Epithelial cell of alveolus of lung (primary cell): ENCODE results near the gene TOMM40. TPM values are rescaled to one million over a fixed set of nuclear protein-coding genes. Genes with fewer than 3 reads are reported as not detected.

Source experiments
- total RNA-seq: library from RNA; depleted of rRNA; stranded (reverse); fragments of >200 nt; gene quantifications from 2 replicates; pipeline ENCODE4 v1.2.1, GENCODE V29; 2015

TOMM40 gene
- 43.9 and 67.0 TPM in 2 replicates for total RNA-seq

DNA sequence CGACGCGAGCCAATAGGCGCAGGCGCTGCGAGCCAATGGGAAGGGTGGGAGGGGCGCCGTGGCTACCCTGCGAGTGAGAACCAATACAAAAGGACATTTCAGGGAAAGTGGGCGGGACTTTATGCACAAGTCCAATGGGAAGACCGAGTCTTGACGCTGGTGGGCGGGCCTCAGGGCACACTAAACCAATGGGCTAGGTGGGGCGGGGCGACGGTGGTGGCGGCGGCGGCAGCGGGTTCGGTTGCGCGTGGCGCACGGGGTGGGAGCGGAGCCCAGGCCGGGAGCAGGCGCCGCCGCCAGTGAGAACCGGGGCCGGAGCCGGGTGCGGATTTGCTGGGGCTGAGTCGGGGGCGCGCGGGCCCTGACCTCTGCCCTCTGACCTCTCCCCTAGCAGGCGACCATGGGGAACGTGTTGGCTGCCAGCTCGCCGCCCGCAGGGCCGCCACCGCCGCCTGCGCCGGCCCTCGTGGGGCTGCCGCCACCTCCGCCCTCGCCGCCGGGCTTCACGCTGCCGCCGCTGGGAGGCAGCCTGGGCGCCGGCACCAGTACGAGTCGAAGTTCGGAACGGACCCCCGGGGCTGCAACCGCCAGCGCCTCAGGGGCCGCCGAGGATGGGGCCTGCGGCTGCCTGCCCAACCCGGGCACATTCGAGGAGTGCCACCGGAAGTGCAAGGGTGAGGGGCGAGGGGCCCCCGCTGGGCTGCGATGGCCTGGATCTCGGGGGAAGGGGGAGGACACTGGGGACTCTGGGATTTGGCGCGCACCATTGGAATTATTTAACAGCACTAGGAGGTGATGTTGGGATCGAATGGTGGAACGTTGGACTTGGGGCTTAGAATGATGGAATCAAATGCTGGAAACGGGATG is at the start of gene TOMM40:
Gene TOMM40 (plus strand): TSS at position 239 of the 867 bp plus-strand sequence. CDS start 162 bp downstream, at position 401.

DNA sequence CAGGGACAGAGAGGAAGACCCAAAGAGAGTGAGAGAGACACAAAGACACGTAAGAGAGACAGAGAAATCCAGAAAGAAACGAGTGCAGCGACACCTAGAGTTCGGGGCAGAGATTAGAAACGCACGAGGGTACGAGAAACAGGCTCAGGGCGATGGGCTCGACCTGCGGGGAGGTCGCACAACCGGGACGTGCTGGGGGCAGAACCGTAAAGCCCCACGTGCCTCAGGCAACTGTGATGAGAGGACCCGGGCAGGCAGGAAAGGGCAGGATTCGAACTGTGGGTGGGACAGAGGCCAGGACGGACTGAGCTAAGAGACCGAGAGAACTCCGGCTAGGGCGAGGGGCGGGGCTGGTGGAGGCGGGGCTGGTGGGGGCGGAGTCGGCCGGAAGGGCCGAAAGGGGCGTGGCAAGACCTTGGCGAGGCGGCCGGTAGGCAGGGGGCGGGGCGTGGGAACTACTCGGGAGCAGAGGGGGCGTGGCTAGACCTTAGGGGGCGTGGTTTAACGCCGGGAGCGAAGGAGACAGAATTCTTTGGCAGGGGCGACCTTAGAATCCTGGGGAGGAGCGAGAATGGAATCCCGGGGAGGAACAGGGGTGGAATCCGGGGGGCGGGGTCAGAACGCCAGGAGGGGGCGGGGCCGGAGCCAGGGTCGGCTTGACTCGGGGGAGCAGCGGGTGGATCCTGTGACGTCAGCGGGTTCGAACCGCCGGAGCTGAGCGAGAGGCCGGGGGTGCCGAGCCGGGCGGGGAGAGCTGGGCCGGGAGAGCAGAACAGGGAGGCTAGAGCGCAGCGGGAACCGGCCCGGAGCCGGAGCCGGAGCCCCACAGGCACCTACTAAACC is 45.2 kb upstream of the TOMM40 start, which contains the start of gene NECTIN2:
Gene NECTIN2 (plus strand): TSS at position 686 of the 843 bp plus-strand sequence. CDS start 229 bp downstream, outside the sequence.

GRCh38 chr19:44905437-44906160 is 14.5 kb downstream of the TOMM40 start, which contains the start of gene APOE:
Gene APOE (plus strand): TSS chr19:44905796. CDS start chr19:44906625, 829 bp downstream.

DNA sequence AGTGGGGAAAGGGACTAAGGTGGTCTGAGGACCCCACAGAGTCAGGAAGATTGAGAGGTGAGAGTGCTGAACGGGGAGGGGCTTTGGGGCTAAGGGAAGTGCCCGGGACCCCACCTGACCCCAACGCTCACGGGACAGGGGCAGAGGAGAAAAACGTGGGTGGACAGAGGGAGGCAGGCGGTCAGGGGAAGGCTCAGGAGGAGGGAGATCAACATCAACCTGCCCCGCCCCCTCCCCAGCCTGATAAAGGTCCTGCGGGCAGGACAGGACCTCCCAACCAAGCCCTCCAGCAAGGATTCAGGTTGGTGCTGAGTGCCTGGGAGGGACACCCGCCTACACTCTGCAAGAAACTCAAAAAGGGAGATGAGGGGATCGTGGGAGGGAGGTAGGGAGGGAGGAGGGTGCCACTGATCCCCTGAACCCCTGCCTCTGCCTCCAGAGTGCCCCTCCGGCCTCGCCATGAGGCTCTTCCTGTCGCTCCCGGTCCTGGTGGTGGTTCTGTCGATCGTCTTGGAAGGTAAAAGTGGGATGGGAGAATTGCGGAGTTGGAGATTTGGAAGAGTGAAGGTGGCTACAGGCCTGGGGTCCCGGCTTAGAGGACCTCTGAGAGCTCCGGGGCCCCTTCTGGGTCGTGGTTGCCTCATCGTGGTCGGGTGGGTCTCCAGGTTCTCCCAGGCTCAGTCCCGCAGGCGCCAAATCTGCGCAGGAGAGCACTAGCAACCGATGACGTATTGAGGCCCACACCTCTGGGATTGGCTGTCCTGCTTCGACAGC is 23.6 kb downstream of the TOMM40 start, which contains the start of gene APOC1:
Gene APOC1 (plus strand): TSS at position 176 of the 774 bp plus-strand sequence. CDS start 284 bp downstream, at position 460.

GRCh38 chr19:44942067-44942571 is 51.1 kb downstream of the TOMM40 start, which contains the start of gene APOC4:
Gene APOC4 (plus strand): TSS chr19:44942237. CDS start chr19:44942278, 41 bp downstream.

Other genes with a start within 250 kb of the TOMM40 start
- 30.6 and 96.3 TPM in 2 replicates for gene PVR, start 247.3 kb upstream of the TOMM40 start, total RNA-seq
- 0.24 and 1.0 TPM in 2 replicates for gene CEACAM19, start 219.8 kb upstream of the TOMM40 start, total RNA-seq
- gene CEACAM16, start 192.1 kb upstream of the TOMM40 start, total RNA-seq = not detected in 2 replicates
- gene BCL3, start 142.5 kb upstream of the TOMM40 start, total RNA-seq = 33.4 and 58.0 TPM in 2 replicates
- gene CBLC, start 113.4 kb upstream of the TOMM40 start, total RNA-seq = 3.0 TPM in 1 of 2 replicates, not detected in the other
- 31.2 and 70.5 TPM in 2 replicates for gene BCAM, start 82.2 kb upstream of the TOMM40 start, total RNA-seq
- gene NECTIN2, start 45.0 kb upstream of the TOMM40 start, total RNA-seq = 164 and 177 TPM in 2 replicates
- gene APOE, start 14.5 kb downstream of the TOMM40 start, total RNA-seq = 12.5 and 510 TPM in 2 replicates
- 10.3 and 57.2 TPM in 2 replicates for gene APOC1, start 23.4 kb downstream of the TOMM40 start, total RNA-seq
- not detected in 2 replicates for gene APOC4, start 51.0 kb downstream of the TOMM40 start, total RNA-seq
- gene APOC2, start 54.8 kb downstream of the TOMM40 start, total RNA-seq = not detected in 2 replicates
- 48.2 and 88.1 TPM in 2 replicates for gene CLPTM1, start 64.1 kb downstream of the TOMM40 start, total RNA-seq
- 4.2 and 34.4 TPM in 2 replicates for gene RELB, start 110.2 kb downstream of the TOMM40 start, total RNA-seq
- 11.9 and 74.0 TPM in 2 replicates for gene CLASRP, start 147.8 kb downstream of the TOMM40 start, total RNA-seq
- gene ZNF296, start 185.2 kb downstream of the TOMM40 start, total RNA-seq = 0.26 and 1.5 TPM in 2 replicates
- gene GEMIN7, start 188.0 kb downstream of the TOMM40 start, total RNA-seq = 34.7 and 48.5 TPM in 2 replicates
- 16.2 and 32.3 TPM in 2 replicates for gene PPP1R37, start 201.9 kb downstream of the TOMM40 start, total RNA-seq